RWPE1 (cell line): ENCODE data around the gene CORO2B.
"Not testable (repeated sequence)": the region's sequence is repeated elsewhere in the genome, so short reads cannot be mapped to it uniquely, and the experiment has no call there.

Source experiments
- CTCF ChIA-PET: fragments of 350-600 bp; sonication (Branson Sonifier 250); formaldehyde crosslinking; extraction: SDS; loops from one replicate; lab custom pipeline; 2021; lab: Yijun Ruan, JAX
- POLR2A ChIA-PET: fragments of 400-600 bp; formaldehyde crosslinking; extraction: SDS; loops from one replicate; lab custom pipeline; 2020; ENCODE audit warnings: antibody characterized with exemption; ENCODE audit not compliant: low non-redundant PET; lab: Yijun Ruan, JAX
- DNase-seq: peaks from one replicate; pipeline ENCODE4 v3.0.0; 2012; ENCODE audit warnings: low spot score
- H3K27ac ChIP-seq: fragments of 450-650 bp; 2 replicates; pipeline ENCODE4 v1.5.1; 2017
- CTCF ChIP-seq: fragments of 450-650 bp; conservative IDR thresholded peaks from 2 replicates; pipeline ENCODE4 v1.5.1; 2017; ENCODE audit warnings: low read depth, mild to moderate bottlenecking

Gene CORO2B

GRCh38 chr15:68601206-68602197 lies 22.7 kb downstream of the CORO2B start:
- ChIA-PET POLR2A (no interaction called here), CTCF (no interaction called here)
- DNase-seq: no peak
- no peak for TF ChIP-seq CTCF
- H3K27ac ChIP-seq: no peak overlapping the region

GRCh38 chr15:68602459-68603215 lies 23.8 kb downstream of the CORO2B start:
- ChIA-PET CTCF (interaction anchor here (0.8 to 1.0 kb wide), 2 partner anchors 25 to 100 kb away, joined by 3 to 4 read pairs; no protein-coding TSS in a partner anchor), POLR2A (no interaction called here)
- TF ChIP-seq CTCF: no peak
- no peak for DNase-seq
- H3K27ac ChIP-seq: no peak overlapping the region

GRCh38 chr15:68603216-68603595 lies 24.4 kb downstream of the CORO2B start:
- no peak overlapping the region for H3K27ac ChIP-seq
- CTCF ChIA-PET: interaction anchor here (0.8 to 1.0 kb wide), 2 partner anchors 25 to 99 kb away, joined by 3 to 4 read pairs; no protein-coding TSS in a partner anchor
- POLR2A ChIA-PET: no interaction called here
- DNase-seq: no peak
- no peak for TF ChIP-seq CTCF

GRCh38 chr15:68603951-68604350 lies 25.2 kb downstream of the CORO2B start:
- TF ChIP-seq CTCF: no peak
- no peak overlapping the region for H3K27ac ChIP-seq
- POLR2A ChIA-PET: no interaction called here
- no peak for DNase-seq
- CTCF ChIA-PET: interaction anchor here (0.9 kb wide), 1 partner anchor 70 kb away, joined by 6 read pairs; no protein-coding TSS in a partner anchor

GRCh38 chr15:68604840-68605478 lies 26.2 kb downstream of the CORO2B start:
- DNase-seq: peak; percentile 61
- POLR2A ChIA-PET: not testable (repeated sequence)
- H3K27ac ChIP-seq: 0 out of 2 replicates have a peak overlapping the region, but pooled peaks have one; percentile 30
- CTCF ChIA-PET: interaction anchor here (0.6 to 0.9 kb wide), 2 partner anchors 46 to 69 kb away, joined by 3 to 6 read pairs; no protein-coding TSS in a partner anchor

- no peak for TF ChIP-seq CTCF
- ChIA-PET CTCF (interaction anchor here (0.7 kb wide), 1 partner anchor 54 kb away, joined by 3 read pairs; no protein-coding TSS in a partner anchor), POLR2A (no interaction called here)
- no peak overlapping the region for H3K27ac ChIP-seq
- no peak for DNase-seq
These were observed 27.6 kb downstream of the CORO2B start for GRCh38 chr15:68606375-68606774.
